Suprapubic skin (tissue), 4 donors: ENCODE data around the gene PIK3R5.

Experiments
- CTCF ChIP-seq, 2 donors: fragments of 200-600 bp in 1 of 2; fragments of 450-650 bp in 1 of 2; sonication (generic) in 1 of 2; IDR thresholded peaks; one replicate each; pipeline ENCODE4 v1.5.1; 2016 to 2019; ENCODE audit warnings: antibody characterized with exemption in 2 of 2, mild to moderate bottlenecking in 1 of 2, moderate library complexity in 1 of 2
- EP300 ChIP-seq: sonication (generic); formaldehyde crosslinking; IDR thresholded peaks from one replicate; pipeline ENCODE4 v1.6.1; 2017; ENCODE audit warnings: antibody characterized with exemption
- POLR2A ChIP-seq, 2 donors: fragments of 450-650 bp; IDR thresholded peaks; one replicate each; pipeline ENCODE4 v1.6.1; 2017; ENCODE audit warnings: antibody characterized with exemption in 2 of 2, mild to moderate bottlenecking in 2 of 2, moderate library complexity in 2 of 2
- POLR2AphosphoS5 ChIP-seq, 3 donors: sonication (generic); formaldehyde crosslinking; IDR thresholded peaks; one replicate each; pipeline ENCODE4 v1.6.1; 2017; ENCODE audit warnings: antibody characterized with exemption in 3 of 3

GRCh38 chr17:8889458-8890210, 75.9 kb downstream of the PIK3R5 start:
- TF ChIP-seq CTCF (IDR thresholded peaks at IDR 0.05) (no peak), POLR2AphosphoS5 (IDR thresholded peaks at IDR 0.05) (no peak), EP300 (no peak), POLR2A (IDR thresholded peaks at IDR 0.05) (no peak)
